H1 (cell line): Measurements from ENCODE around the gene NDUFAF3. TPM values are rescaled to one million over a fixed set of nuclear protein-coding genes. Genes with fewer than 3 reads are reported as not detected.

Experiments
- CTCF ChIA-PET: fragments of 300-600 bp; sonication (Branson Sonifier 250); formaldehyde crosslinking; loops from one replicate; lab custom pipeline; 2021; ENCODE audit not compliant: partially characterized antibody; lab: Charles Lee
- POLR2A ChIA-PET: fragments of 300-600 bp; sonication (Branson Sonifier 250); formaldehyde crosslinking; loops from one replicate; lab custom pipeline; 2021; ENCODE audit warnings: inconsistent platforms; ENCODE audit not compliant: partially characterized antibody; lab: Charles Lee
- DNase-seq, 2 experiments: peaks; one replicate each; pipeline versions ENCODE4 v3.0.0 to v3.0.0-alpha.2; 2010 to 2022; ENCODE audit warnings: low spot score in 2 of 2, low read depth in 1 of 2, mixed read lengths in 1 of 2
- FAIRE-seq: peaks from 2 replicates; lab custom pipeline; 2011; peaks lifted over from hg19 to GRCh38; lab: Jason Lieb, UNC
- H2AFZ ChIP-seq: 2 replicates; pipeline ENCODE4 v1.8.1; 2012; ENCODE audit warnings: low read length, inconsistent platforms
- H2AK5ac ChIP-seq: 2 replicates; pipeline ENCODE4 v1.6.1; 2013; ENCODE audit warnings: low read depth, low read length
- H2BK120ac ChIP-seq: replicated peaks from 2 replicates; pipeline ENCODE3; 2013; ENCODE audit warnings: low read depth, low read length, inconsistent platforms
- H2BK12ac ChIP-seq: 2 replicates; pipeline ENCODE4 v1.6.1; 2013; ENCODE audit warnings: low read depth, low read length
- H2BK15ac ChIP-seq: 2 replicates; pipeline ENCODE4 v1.6.1; 2013; ENCODE audit warnings: low read length
- H2BK20ac ChIP-seq: 2 replicates; pipeline ENCODE4 v1.6.1; 2013; ENCODE audit warnings: low read length
- H2BK5ac ChIP-seq: 2 replicates; pipeline ENCODE4 v1.6.1; 2013; ENCODE audit warnings: low read depth, low read length
- H3K14ac ChIP-seq: 2 replicates; pipeline ENCODE4 v1.6.1; 2013; ENCODE audit warnings: inconsistent platforms; ENCODE audit not compliant: insufficient read length
- H3K18ac ChIP-seq: 2 replicates; pipeline ENCODE4 v1.6.1; 2013; ENCODE audit warnings: low read length; ENCODE audit errors: extremely low read depth
- H3K23ac ChIP-seq: 2 replicates; pipeline ENCODE4 v1.6.1; 2013; ENCODE audit warnings: inconsistent platforms; ENCODE audit not compliant: insufficient read length
- H3K23me2 ChIP-seq: 2 replicates; pipeline ENCODE4 v1.6.1; 2013; ENCODE audit warnings: low read depth, low read length
- H3K27ac ChIP-seq: 2 replicates; pipeline ENCODE4 v1.6.1; 2011; ENCODE audit warnings: low read depth, low read length, inconsistent platforms
- H3K27me3 ChIP-seq, 4 experiments: replicated peaks in 1 of 4; 1 replicate in 1 of 4; 2 replicates in 3 of 4; pipeline versions ENCODE4 v1.6.1 to v1.8.1; 2011 to 2013; ENCODE audit warnings: low read length in 3 of 4, mild to moderate bottlenecking in 3 of 4, inconsistent platforms in 2 of 4, mixed read lengths in 2 of 4, moderate library complexity in 1 of 4; ENCODE audit not compliant: control insufficient read depth in 3 of 4, insufficient read depth in 3 of 4; ENCODE audit errors: extremely low read depth in 1 of 4
- H3K36me3 ChIP-seq, 4 experiments: 2 replicates each; pipeline versions ENCODE4 v1.6.1 to v1.8.1; 2011 to 2013; ENCODE audit warnings: mild to moderate bottlenecking in 4 of 4, low read length in 3 of 4, moderate library complexity in 2 of 4, control low read depth in 1 of 4, inconsistent platforms in 1 of 4; ENCODE audit not compliant: insufficient read depth in 4 of 4, control insufficient read depth in 2 of 4
- H3K4ac ChIP-seq: replicated peaks from 2 replicates; pipeline ENCODE3; 2013; ENCODE audit warnings: low read length, low read depth, mixed read lengths, inconsistent platforms; ENCODE audit not compliant: insufficient read length
- H3K4me1 ChIP-seq, 4 experiments: replicated peaks in 1 of 4; 1 replicate in 1 of 4; 2 replicates in 3 of 4; pipeline versions ENCODE4 v1.6.1 to v1.8.1; 2011 to 2013; ENCODE audit warnings: low read length in 3 of 4, inconsistent platforms in 2 of 4, mixed read lengths in 1 of 4; ENCODE audit not compliant: insufficient read depth in 4 of 4, control insufficient read depth in 3 of 4
- H3K4me2 ChIP-seq, 2 experiments: 2 replicates each; pipeline versions ENCODE4 v1.6.1 to v1.8.1; 2011 to 2013; ENCODE audit warnings: low read depth in 2 of 2, low read length in 2 of 2, control low read depth in 1 of 2, inconsistent platforms in 1 of 2, mild to moderate bottlenecking in 1 of 2; ENCODE audit not compliant: insufficient read depth in 1 of 2
- H3K4me3 ChIP-seq, 4 experiments: fragments of 200-600, 300-600 bp in 1 of 4; sonication (generic), shearing (Covaris generic), sonication (Bioruptor Twin) in 1 of 4; 2 replicates each; pipeline versions ENCODE4 v1.5.1 to v1.8.1; 2011 to 2016; ENCODE audit warnings: low read length in 4 of 4, low read depth in 3 of 4, control low read depth in 2 of 4, inconsistent platforms in 2 of 4, mild to moderate bottlenecking in 2 of 4, mixed read lengths in 1 of 4, moderate library complexity in 1 of 4; ENCODE audit not compliant: insufficient read depth in 2 of 4; ENCODE audit errors: extremely low read depth in 1 of 4
- H3K56ac ChIP-seq: replicated peaks from 2 replicates; pipeline ENCODE3; 2013; ENCODE audit warnings: low read depth, mild to moderate bottlenecking, mixed read lengths, low read length, inconsistent platforms; ENCODE audit not compliant: insufficient read length
- H3K79me1 ChIP-seq: 2 replicates; pipeline ENCODE4 v1.6.1; 2013; ENCODE audit warnings: low read depth, low read length, control low read depth
- H3K79me2 ChIP-seq, 2 experiments: 2 replicates each; pipeline versions ENCODE4 v1.6.1 to v1.8.1; 2012 to 2013; ENCODE audit warnings: low read length in 2 of 2, mild to moderate bottlenecking in 2 of 2, inconsistent platforms in 1 of 2; ENCODE audit not compliant: insufficient read depth in 2 of 2, control insufficient read depth in 1 of 2
- H3K9ac ChIP-seq, 4 experiments: replicated peaks in 1 of 4; 1 replicate in 1 of 4; 2 replicates in 3 of 4; pipeline versions ENCODE4 v1.6.1 to v1.8.1; 2011 to 2013; ENCODE audit warnings: low read depth in 3 of 4, low read length in 3 of 4, control low read depth in 2 of 4, mild to moderate bottlenecking in 2 of 4, moderate library complexity in 2 of 4, inconsistent platforms in 1 of 4; ENCODE audit errors: extremely low read depth in 1 of 4
- H3K9me3 ChIP-seq, 2 experiments: 2 replicates each; pipeline versions ENCODE4 v1.6.1 to v1.8.1; 2012 to 2013; ENCODE audit warnings: mild to moderate bottlenecking in 2 of 2, moderate library complexity in 2 of 2, control low read depth in 1 of 2, inconsistent platforms in 1 of 2, low read depth in 1 of 2, low read length in 1 of 2, mixed read lengths in 1 of 2; ENCODE audit not compliant: insufficient read depth in 2 of 2
- H4K20me1 ChIP-seq, 2 experiments: replicated peaks in 1 of 2; 2 replicates each; pipeline versions ENCODE3 to v1.8.1; 2011 to 2013; ENCODE audit warnings: inconsistent platforms in 2 of 2, low read length in 2 of 2, mild to moderate bottlenecking in 1 of 2; ENCODE audit not compliant: insufficient read depth in 2 of 2, control insufficient read depth in 1 of 2
- H4K5ac ChIP-seq: 2 replicates; pipeline ENCODE4 v1.6.1; 2013; ENCODE audit warnings: low read length, low read depth, mixed read lengths, inconsistent platforms; ENCODE audit not compliant: insufficient read length
- H4K8ac ChIP-seq: 2 replicates; pipeline ENCODE4 v1.8.0; 2013; ENCODE audit warnings: mild to moderate bottlenecking, moderate library complexity, low read length, inconsistent platforms; ENCODE audit not compliant: insufficient read depth; ENCODE audit errors: extremely low read depth
- H4K91ac ChIP-seq: replicated peaks from 2 replicates; pipeline ENCODE3; 2013; ENCODE audit warnings: low read length, mixed read lengths, inconsistent platforms; ENCODE audit not compliant: insufficient read length
- ATF3 ChIP-seq: IDR thresholded peaks from 2 replicates; pipeline ENCODE4 v1.6.1; 2011; ENCODE audit warnings: low read depth, mild to moderate bottlenecking, low read length; ENCODE audit not compliant: insufficient read depth
- CREB1 ChIP-seq: IDR thresholded peaks from 2 replicates; pipeline ENCODE4 v1.6.1; 2012; ENCODE audit warnings: inconsistent platforms
- CTCF ChIP-seq, 3 experiments: IDR thresholded peaks; 1 replicate in 2 of 3; 2 replicates in 1 of 3; pipeline versions ENCODE4 v1.5.1 to v1.6.1; 2011; ENCODE audit warnings: low read length in 3 of 3, mild to moderate bottlenecking in 3 of 3, inconsistent platforms in 2 of 3, low read depth in 1 of 3, moderate library complexity in 1 of 3; ENCODE audit not compliant: insufficient read depth in 1 of 3; ENCODE audit errors: control extremely low read depth in 1 of 3
- NANOG ChIP-seq: IDR thresholded peaks from 2 replicates; pipeline ENCODE4 v1.6.1; 2011; ENCODE audit warnings: low read length, low read depth, mild to moderate bottlenecking, inconsistent platforms; ENCODE audit not compliant: insufficient read depth, poor library complexity, severe bottlenecking
- SP4 ChIP-seq: IDR thresholded peaks from 2 replicates; pipeline ENCODE4 v1.6.1; 2012; ENCODE audit warnings: low read length, inconsistent platforms
- TBP ChIP-seq: IDR thresholded peaks from 2 replicates; pipeline ENCODE4 v1.6.1; 2011; ENCODE audit warnings: low read depth, low read length, improper control_type of control experiment
- TEAD4 ChIP-seq: IDR thresholded peaks from 2 replicates; pipeline ENCODE4 v1.6.1; 2012; ENCODE audit warnings: low read depth, low read length, inconsistent platforms, mixed read lengths
- ZNF274 ChIP-seq: IDR thresholded peaks from 2 replicates; pipeline ENCODE4 v1.7.0; 2012; ENCODE audit warnings: low read length, borderline replicate concordance; ENCODE audit errors: extremely low read depth
- WGBS, 2 experiments: shearing (Covaris generic) in 1 of 2; methylation state at CpG; one replicate each; pipeline versions ENCODE4 v1.1.6 to v1.1.7; 2013 to 2015; ENCODE audit warnings: low lambda C conversion rate in 2 of 2, mixed read lengths in 2 of 2, inconsistent platforms in 1 of 2, low coverage in 1 of 2, missing lambda C conversion rate in 1 of 2; ENCODE audit not compliant: insufficient replicate concordance in 2 of 2, insufficient coverage in 1 of 2, insufficient read length in 1 of 2; ENCODE audit errors: extremely low coverage in 1 of 2, missing lambda C conversion rate in 1 of 2; 5-methylcytosine and 5-hydroxymethylcytosine counted together
- polyA plus RNA-seq, 7 experiments: library from polyadenylated mRNA; depleted of rRNA in 3 of 7; stranded (reverse) in 5 of 7; unstranded in 2 of 7; fragments of >200 nt in 5 of 7; fragments of 200-250 nt in 2 of 7; gene quantifications; 1 replicate in 5 of 7; 2 replicates in 1 of 7; 4 replicates in 1 of 7; pipeline versions ENCODE4 v1.2.1 to v1.2.3, GENCODE V29; 2011 to 2013; ENCODE audit warnings: missing spikeins in 2 of 7, mixed read lengths in 2 of 7
- total RNA-seq: library from RNA; stranded (reverse); fragmentation: NEBNext Ultra II Directional; extraction: Animal tissue kit (Norgen Biotek cat#: 25700); gene quantifications from 2 replicates; pipeline ENCODE4 v1.2.1, GENCODE V29; 2021

Gene NDUFAF3
- total and polyA plus RNA-seq, 2 of the 8 experiments (the other 6 are each of a cell fraction or from before 2014, with no cell fraction given) = 27.8 to 45.5 TPM

DNA sequence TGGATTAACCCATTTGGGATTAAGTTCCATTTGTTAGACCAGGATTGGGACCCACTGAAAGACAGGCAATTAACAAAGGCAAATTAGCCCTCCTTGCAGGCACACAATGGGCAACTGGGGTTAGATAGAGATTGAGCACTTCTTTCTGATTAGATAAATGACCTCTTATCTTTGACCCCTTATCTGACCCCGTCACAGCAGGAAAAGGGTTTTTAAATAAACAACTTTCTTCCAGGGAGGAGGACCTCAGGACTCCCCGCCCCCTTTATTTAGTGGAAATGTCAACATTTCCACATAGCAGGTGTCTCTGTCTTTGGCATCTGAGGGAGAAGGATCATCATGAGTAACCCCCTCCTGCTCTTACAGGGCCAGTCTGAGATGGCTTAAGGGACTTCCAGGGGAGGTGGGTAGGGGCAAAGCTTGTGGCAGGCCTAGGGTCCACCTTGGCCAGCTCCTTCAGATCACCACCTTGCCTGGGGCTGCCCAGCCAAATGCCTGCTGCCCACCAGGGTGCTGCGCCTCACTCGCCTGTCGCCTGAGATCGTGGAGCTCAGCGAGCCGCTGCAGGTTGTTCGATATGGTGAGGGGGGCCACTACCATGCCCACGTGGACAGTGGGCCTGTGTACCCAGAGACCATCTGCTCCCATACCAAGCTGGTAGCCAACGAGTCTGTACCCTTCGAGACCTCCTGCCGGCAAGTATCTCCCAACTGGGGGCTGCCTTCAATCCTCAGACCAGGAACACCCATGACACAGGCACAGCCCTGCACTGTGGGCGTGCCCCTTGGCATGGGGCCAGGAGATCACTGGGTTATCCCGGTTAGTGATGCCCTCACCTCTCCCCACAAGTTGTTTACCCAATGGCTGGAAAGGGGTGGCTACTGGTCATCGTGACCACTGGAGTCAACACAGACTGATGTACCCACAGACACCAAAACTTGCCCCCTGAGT lies 17.3 kb upstream of the NDUFAF3 start:
- H2BK5ac ChIP-seq = no peak overlapping the region
- H3K27ac ChIP-seq = no peak overlapping the region
- H4K91ac ChIP-seq = no peak overlapping the region
- H3K23ac ChIP-seq = no peak overlapping the region
- FAIRE-seq = no peak
- ChIA-PET CTCF (interaction anchor here (5.0 to 24.3 kb wide), 3 partner anchors 11 to 17 kb away, joined by 36 to 467 read pairs (median 42); partner anchors contain the start of genes NDUFAF3 and P4HTM), POLR2A (interaction anchor here (0.6 to 38.8 kb wide), 7 partner anchors 2 to 812 kb away, joined by 3 to 1518 read pairs (median 3); partner anchors contain the start of genes CELSR3, DALRD3, IMPDH2 and NDUFAF3)
- H3K79me1 ChIP-seq = peaks cover 7% of the 10 kb centered on the region
- no peak overlapping the region for H3K56ac ChIP-seq
- no peaks in the 10 kb centered on the region for H3K9me3 ChIP-seq
- no peak overlapping the region for H4K5ac ChIP-seq
- no peak overlapping the region for H2BK120ac ChIP-seq
- H3K4ac ChIP-seq = no peak overlapping the region
- H3K36me3 ChIP-seq = peaks cover 0 to 5% (median 1%) of the 10 kb centered on the region in 4 experiments; a peak in 2 of 8 replicates
- H2BK12ac ChIP-seq = peak overlapping the region; percentile 50; the same call in 1 of the 2 replicates
- WGBS, 2 experiments = 90% methylated on average over 16 of the region's 16 CpGs; no CpG with 5 or more reads in 1 of the 2 experiments
- H3K4me1 ChIP-seq = peaks cover 0 to 13% (median 9%) of the 10 kb centered on the region in 4 experiments; a peak in 6 of 7 replicates
- H2AK5ac ChIP-seq = no peak overlapping the region
- H3K4me2 ChIP-seq = no peak overlapping the region
- no peak overlapping the region; the same call in 1 of the 2 replicates for H2BK15ac ChIP-seq
- no peak overlapping the region for H2AFZ ChIP-seq
- no peak overlapping the region for H3K14ac ChIP-seq
- no peak overlapping the region for H3K18ac ChIP-seq
- no peak overlapping the region for H3K4me3 ChIP-seq
- H3K79me2 ChIP-seq = peaks cover 11 to 18% of the 10 kb centered on the region in 2 experiments
- no peak overlapping the region for H3K9ac ChIP-seq
- peaks cover 7 to 12% of the 10 kb centered on the region in 2 experiments for H4K20me1 ChIP-seq
- no peaks in the 10 kb centered on the region for H3K27me3 ChIP-seq
- DNase-seq = no peak
- H4K8ac ChIP-seq = no peak overlapping the region
- peaks cover 12% of the 10 kb centered on the region for H3K23me2 ChIP-seq
- no peak overlapping the region for H2BK20ac ChIP-seq
- TF ChIP-seq ZNF274 = no peak
- no peak for TF ChIP-seq CTCF (IDR thresholded peaks at IDR 0.05; ENCODE audit: control extremely low read depth in 1 of 3, insufficient read depth in 1 of 3, low read depth in 1 of 3, low read length in 3 of 3)
- TF ChIP-seq SP4 = no peak
- TF ChIP-seq TBP = no peak
- no peak for TF ChIP-seq NANOG
- no peak for TF ChIP-seq CREB1
- no peak for TF ChIP-seq TEAD4
- TF ChIP-seq ATF3 = no peak
